Measurements from ENCODE around the gene SLC2A1.

Gene SLC2A1

DNA sequence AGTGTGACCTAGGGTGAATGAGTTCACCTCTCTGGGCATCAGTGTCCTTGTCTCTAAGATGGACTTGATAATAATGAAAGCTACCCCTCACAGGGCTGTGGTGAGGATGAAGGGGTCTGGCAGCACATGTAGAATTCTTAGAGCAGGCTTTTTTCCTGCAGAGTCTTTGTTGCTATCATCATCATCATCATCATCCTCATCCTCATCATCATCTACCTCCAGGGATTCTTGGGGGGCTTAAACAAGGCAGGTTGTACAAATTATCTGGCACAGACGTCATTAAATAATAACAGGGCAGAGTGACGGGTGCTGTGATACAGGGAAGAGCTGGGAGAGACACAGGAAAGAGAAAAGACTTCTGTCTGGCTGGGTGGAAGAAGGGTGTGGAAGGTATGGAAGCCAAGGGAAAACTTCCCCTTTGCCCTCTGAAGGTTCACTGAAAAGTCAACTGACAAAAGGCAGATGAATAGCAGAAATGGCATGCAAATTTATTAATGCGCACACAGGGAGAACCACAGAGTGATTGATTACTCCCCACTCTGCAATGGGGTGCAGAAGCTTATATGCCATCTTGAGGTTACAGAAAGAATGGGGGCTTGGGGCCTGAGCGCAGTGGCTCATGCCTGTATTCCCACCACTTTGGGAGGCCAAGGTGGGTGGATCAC, 17.0 kb upstream of the SLC2A1 start:
- H3K4me3 ChIP-seq: no peak overlapping the region
- H3K36me3 ChIP-seq (ENCODE audit: insufficient read depth, low read length): no peaks in the 10 kb centered on the region

DNA sequence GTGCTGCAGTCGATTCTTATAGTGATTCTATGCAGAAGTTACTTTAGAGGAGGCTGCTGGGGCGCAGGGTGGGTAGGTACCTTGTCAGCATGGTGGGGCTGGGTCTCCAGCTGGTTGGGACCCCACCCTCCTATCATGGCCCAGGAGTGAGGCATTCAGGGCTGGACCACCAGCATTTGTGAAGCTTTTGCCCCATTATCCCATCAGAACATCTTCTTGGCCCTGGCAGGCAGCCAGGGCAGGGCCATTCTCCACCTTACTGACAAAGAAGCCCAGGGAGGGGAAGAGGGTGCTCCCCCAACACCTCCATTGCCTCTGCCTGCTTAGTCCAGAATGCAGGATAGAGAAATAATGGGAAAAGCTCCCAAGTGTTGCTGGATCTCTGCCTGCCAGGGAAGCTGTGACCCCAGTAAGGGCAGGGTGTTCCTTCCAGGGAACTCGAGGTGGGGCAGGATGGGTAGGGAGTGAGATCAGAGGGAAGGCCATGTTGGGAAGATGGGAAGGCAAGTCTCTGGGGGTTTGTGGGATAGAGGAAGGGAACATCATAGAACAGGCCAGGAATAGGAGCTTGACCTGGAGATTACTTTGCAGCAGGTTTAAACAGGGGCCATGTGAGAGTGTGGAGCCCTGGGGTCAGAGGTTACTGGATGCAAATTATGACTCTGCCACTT, 16.2 kb upstream of the SLC2A1 start:
- Histone ChIP-seq H3K9ac (ENCODE audit: insufficient read length) (no peak overlapping the region), H3K27ac (no peak overlapping the region), H3K9me3 (ENCODE audit: low read depth, low read length) (no peaks in the 10 kb centered on the region), H3K36me3 (ENCODE audit: insufficient read depth, low read length) (no peaks in the 10 kb centered on the region), H3K4me3 (no peak overlapping the region)
- TF ChIP-seq POLR2AphosphoS5 (IDR thresholded peaks at IDR 0.05; ENCODE audit: borderline replicate concordance, low read depth, low read length) (no peak), FOXP2 (optimal IDR thresholded peaks at IDR 0.05; ENCODE audit: control extremely low read depth, extremely low read length, insufficient read depth) (no peak), EZH2 (IDR thresholded peaks at IDR 0.05) (no peak)
- DNase-seq (ENCODE audit: low read depth, low spot score): no peak

More for the DNA sequence above, 17.0 kb upstream of the SLC2A1 start:
- Histone ChIP-seq H3K9me3 (ENCODE audit: low read depth, low read length) (no peaks in the 10 kb centered on the region), H3K27ac (no peak overlapping the region), H3K9ac (ENCODE audit: insufficient read length) (no peak overlapping the region)
- TF ChIP-seq POLR2AphosphoS5 (IDR thresholded peaks at IDR 0.05; ENCODE audit: borderline replicate concordance, low read depth, low read length) (no peak), FOXP2 (optimal IDR thresholded peaks at IDR 0.05; ENCODE audit: control extremely low read depth, extremely low read length, insufficient read depth) (no peak), EZH2 (IDR thresholded peaks at IDR 0.05) (no peak)
- no peak for DNase-seq (ENCODE audit: low read depth, low spot score)

DNA sequence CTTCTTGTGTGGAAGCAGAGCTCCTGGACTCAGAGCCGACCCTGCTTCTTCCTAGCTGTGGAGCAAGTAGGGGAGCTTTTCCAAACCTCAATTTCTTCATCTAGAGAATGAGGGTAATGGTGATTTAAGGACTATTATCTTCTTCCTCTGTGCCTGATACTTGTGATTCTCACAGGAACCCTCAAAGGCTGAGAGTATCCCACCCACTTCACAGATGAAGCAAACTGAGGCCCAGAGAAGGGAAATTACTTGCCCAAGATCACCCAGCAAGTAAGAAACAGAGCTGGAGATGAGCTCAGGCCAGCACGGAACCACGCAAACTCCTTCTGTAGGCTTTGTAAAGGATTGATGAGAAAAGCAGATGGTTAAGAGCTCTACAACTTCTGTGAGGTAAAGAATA, 15.1 kb upstream of the SLC2A1 start:
- DNase-seq (ENCODE audit: low read depth, low spot score): no peak
- no peaks in the 10 kb centered on the region for H3K9me3 ChIP-seq (ENCODE audit: low read depth, low read length)
- H3K9ac ChIP-seq (ENCODE audit: insufficient read length): no peak overlapping the region
- H3K4me3 ChIP-seq: no peak overlapping the region
- TF ChIP-seq POLR2AphosphoS5 (IDR thresholded peaks at IDR 0.05; ENCODE audit: borderline replicate concordance, low read depth, low read length) (no peak), FOXP2 (optimal IDR thresholded peaks at IDR 0.05; ENCODE audit: control extremely low read depth, extremely low read length, insufficient read depth) (no peak), EZH2 (IDR thresholded peaks at IDR 0.05) (no peak)
- no peak overlapping the region for H3K27ac ChIP-seq
- no peaks in the 10 kb centered on the region for H3K36me3 ChIP-seq (ENCODE audit: insufficient read depth, low read length)

DNA sequence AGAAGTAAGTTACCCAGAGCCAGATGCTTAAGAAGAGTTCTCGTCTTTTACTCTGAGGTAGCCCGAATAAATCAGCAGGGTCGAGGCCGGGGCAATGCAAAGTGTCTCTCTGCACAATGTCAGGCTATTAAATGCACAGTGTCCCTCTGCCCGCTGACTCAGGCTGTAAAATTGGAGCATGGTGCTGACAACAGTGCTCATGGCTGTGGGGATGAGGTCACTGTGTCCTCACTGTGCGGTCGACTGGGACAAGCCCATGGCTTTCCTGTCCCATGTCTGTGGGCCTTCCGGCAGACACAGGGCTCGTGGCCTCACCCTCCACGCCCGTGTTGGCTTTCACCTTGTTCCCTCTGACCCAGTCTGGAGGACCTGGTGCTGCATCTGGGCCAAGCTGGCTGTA, 14.6 kb upstream of the SLC2A1 start:
- no peak overlapping the region for H3K27ac ChIP-seq
- TF ChIP-seq EZH2 (IDR thresholded peaks at IDR 0.05) (no peak), FOXP2 (optimal IDR thresholded peaks at IDR 0.05; ENCODE audit: control extremely low read depth, extremely low read length, insufficient read depth) (no peak), POLR2AphosphoS5 (IDR thresholded peaks at IDR 0.05; ENCODE audit: borderline replicate concordance, low read depth, low read length) (no peak)
- DNase-seq (ENCODE audit: low read depth, low spot score): no peak
- no peak overlapping the region for H3K9ac ChIP-seq (ENCODE audit: insufficient read length)
- no peak overlapping the region for H3K4me3 ChIP-seq
- H3K9me3 ChIP-seq (ENCODE audit: low read depth, low read length): no peaks in the 10 kb centered on the region
- H3K36me3 ChIP-seq (ENCODE audit: insufficient read depth, low read length): no peaks in the 10 kb centered on the region

DNA sequence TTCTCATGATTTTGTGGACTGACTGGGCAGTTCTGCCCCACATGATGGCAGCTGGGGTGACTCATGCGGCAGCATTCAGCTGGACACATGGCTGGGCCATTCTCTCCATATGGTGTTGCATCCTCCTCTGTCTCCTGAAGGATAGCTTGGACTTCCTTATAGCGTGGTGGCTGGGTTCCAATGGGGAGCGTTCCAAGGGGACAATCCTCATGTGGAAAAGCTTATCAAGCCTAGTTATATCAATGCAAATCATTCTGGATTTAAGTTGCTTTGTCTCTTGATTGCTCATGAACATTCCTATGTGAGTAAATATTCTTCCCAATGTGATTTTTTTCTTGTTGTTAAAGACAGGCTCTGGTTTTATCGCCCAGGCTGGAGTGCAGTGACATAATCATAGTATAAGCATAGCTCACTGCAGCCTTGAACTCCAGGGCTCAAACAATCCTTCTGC, 13.2 kb upstream of the SLC2A1 start:
- Histone ChIP-seq H3K9ac (ENCODE audit: insufficient read length) (no peak overlapping the region), H3K9me3 (ENCODE audit: low read depth, low read length) (no peaks in the 10 kb centered on the region), H3K36me3 (ENCODE audit: insufficient read depth, low read length) (no peaks in the 10 kb centered on the region), H3K4me3 (no peak overlapping the region), H3K27ac (no peak overlapping the region)
- TF ChIP-seq FOXP2 (optimal IDR thresholded peaks at IDR 0.05; ENCODE audit: control extremely low read depth, extremely low read length, insufficient read depth) (no peak), EZH2 (IDR thresholded peaks at IDR 0.05) (no peak), POLR2AphosphoS5 (IDR thresholded peaks at IDR 0.05; ENCODE audit: borderline replicate concordance, low read depth, low read length) (no peak)
- DNase-seq (ENCODE audit: low read depth, low spot score): no peak

DNA sequence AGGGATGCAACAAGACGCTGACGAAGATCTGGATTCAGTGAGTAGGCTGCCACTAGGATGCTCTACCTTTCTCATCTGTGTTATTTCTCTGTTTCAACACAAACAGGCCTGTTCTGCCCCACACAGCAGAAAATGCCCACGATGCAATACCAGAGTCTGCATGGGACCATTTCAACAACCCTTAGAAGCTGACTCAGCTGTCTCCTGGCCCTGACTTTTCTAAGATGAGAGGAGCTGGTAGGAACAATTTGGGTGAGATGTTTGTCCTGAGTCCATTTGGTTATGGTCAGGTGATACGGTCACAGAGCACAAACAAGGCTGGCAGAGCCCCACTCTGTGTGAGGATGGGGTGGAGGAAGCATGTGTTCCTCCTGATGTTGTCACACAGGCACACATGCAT, 11.5 kb upstream of the SLC2A1 start:
- no peak overlapping the region for H3K27ac ChIP-seq
- H3K36me3 ChIP-seq (ENCODE audit: insufficient read depth, low read length): no peaks in the 10 kb centered on the region
- no peak for DNase-seq (ENCODE audit: low read depth, low spot score)
- no peak for TF ChIP-seq POLR2AphosphoS5 (IDR thresholded peaks at IDR 0.05; ENCODE audit: borderline replicate concordance, low read depth, low read length)
- TF ChIP-seq EZH2 (IDR thresholded peaks at IDR 0.05): no peak
- no peak for TF ChIP-seq FOXP2 (optimal IDR thresholded peaks at IDR 0.05; ENCODE audit: control extremely low read depth, extremely low read length, insufficient read depth)
- no peak overlapping the region for H3K9ac ChIP-seq (ENCODE audit: insufficient read length)
- no peaks in the 10 kb centered on the region for H3K9me3 ChIP-seq (ENCODE audit: low read depth, low read length)
- H3K4me3 ChIP-seq: no peak overlapping the region

DNA sequence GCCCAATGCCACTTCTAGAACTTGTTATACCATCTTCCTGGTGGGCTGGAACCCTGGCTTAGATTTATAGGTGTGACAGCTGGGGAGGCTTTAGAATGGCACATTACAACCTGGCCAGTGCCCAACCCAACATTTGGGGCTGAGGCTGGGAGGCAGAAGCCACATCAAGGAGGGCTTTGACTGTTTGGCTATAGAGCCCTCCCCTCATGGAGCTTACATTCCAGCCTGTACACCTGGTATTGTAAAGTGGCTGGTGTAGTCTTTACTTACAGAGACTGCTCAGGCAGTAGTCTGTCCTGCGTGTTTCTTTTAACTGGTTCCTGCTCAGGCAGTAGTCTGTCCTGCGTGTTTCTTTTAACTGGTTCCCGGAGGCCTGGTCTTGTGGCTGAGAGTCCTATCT, 10.0 kb upstream of the SLC2A1 start:
- Histone ChIP-seq H3K9me3 (ENCODE audit: low read depth, low read length) (no peaks in the 10 kb centered on the region), H3K4me3 (no peak overlapping the region), H3K27ac (no peak overlapping the region), H3K9ac (ENCODE audit: insufficient read length) (no peak overlapping the region), H3K36me3 (ENCODE audit: insufficient read depth, low read length) (no peaks in the 10 kb centered on the region)
- no peak for TF ChIP-seq EZH2 (IDR thresholded peaks at IDR 0.05)
- no peak for TF ChIP-seq FOXP2 (optimal IDR thresholded peaks at IDR 0.05; ENCODE audit: control extremely low read depth, extremely low read length, insufficient read depth)
- no peak for TF ChIP-seq POLR2AphosphoS5 (IDR thresholded peaks at IDR 0.05; ENCODE audit: borderline replicate concordance, low read depth, low read length)
- no peak for DNase-seq (ENCODE audit: low read depth, low spot score)

DNA sequence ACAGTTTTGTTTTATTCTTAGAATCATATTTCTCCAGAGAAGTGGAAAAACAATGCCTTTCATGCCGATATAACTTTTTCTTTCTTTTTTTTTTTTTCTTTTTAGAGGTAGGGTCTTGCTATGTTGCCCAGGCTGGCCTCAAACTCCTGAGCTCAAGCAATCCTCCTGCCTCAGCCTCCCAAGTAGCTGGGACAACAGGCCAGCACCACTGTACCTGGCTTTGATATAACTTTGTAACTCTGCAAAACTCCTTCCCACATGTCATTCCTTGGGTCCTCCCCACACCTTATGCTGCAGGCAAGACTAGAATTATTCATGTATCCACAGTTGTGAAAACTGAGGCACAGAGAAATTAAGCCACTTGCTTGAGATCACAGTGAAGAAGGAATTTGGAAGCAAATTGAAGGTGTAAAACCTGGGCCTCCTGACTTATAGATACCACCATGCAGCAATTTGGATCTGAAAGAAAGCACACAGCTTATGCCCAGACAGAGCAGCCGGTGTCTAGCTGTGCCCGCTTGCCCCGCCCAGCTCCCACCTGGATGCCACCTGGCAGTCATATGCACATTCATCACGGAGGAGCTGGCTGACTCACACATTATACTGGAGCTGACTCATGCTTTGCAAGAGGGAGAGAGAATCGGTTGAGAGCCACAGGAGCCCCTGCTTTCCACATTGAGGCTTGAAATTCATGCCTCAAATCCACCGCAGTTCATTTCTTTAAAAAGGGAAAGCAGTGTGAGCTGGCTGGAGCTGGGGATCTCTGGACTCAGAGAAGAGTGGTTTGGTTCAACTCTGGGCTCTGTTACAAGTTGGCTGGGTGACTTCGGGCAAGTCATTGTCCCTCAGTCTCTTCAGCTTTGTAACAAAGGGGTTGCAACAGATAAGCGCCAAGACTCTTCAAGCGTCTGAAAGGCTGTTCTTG, 8.3 kb upstream of the SLC2A1 start:
- Histone ChIP-seq H3K36me3 (ENCODE audit: insufficient read depth, low read length) (no peaks in the 10 kb centered on the region), H3K9me3 (ENCODE audit: low read depth, low read length) (no peaks in the 10 kb centered on the region), H3K27ac (no peak overlapping the region), H3K4me3 (no peak overlapping the region), H3K9ac (ENCODE audit: insufficient read length) (no peak overlapping the region)
- DNase-seq (ENCODE audit: low read depth, low spot score): no peak
- TF ChIP-seq POLR2AphosphoS5 (IDR thresholded peaks at IDR 0.05; ENCODE audit: borderline replicate concordance, low read depth, low read length) (no peak), FOXP2 (optimal IDR thresholded peaks at IDR 0.05; ENCODE audit: control extremely low read depth, extremely low read length, insufficient read depth) (no peak), EZH2 (IDR thresholded peaks at IDR 0.05) (no peak)
